Measurements from ENCODE around the gene IRF9.

DNA sequence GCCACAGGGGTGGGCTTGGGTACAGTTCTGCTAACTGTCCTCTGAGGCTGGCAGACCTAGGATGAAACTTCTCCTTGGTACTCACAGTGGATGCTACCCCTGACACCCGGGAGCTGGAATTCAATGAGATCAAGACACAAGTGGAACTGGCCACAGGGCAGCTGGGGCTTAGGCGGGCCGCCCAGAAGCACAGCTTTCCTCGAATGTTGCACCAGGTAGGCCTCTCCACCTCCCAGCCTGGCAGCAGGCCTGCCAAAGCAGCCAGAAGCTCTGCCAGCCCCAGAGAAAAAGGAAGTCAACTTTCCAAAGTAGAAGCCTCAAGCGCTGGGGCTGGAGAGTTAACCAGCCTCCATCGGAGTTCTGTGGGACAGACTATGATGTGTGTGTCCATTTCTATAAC, 43.9 kb upstream of the IRF9 start:
- TF ChIP-seq, protein P1, sequence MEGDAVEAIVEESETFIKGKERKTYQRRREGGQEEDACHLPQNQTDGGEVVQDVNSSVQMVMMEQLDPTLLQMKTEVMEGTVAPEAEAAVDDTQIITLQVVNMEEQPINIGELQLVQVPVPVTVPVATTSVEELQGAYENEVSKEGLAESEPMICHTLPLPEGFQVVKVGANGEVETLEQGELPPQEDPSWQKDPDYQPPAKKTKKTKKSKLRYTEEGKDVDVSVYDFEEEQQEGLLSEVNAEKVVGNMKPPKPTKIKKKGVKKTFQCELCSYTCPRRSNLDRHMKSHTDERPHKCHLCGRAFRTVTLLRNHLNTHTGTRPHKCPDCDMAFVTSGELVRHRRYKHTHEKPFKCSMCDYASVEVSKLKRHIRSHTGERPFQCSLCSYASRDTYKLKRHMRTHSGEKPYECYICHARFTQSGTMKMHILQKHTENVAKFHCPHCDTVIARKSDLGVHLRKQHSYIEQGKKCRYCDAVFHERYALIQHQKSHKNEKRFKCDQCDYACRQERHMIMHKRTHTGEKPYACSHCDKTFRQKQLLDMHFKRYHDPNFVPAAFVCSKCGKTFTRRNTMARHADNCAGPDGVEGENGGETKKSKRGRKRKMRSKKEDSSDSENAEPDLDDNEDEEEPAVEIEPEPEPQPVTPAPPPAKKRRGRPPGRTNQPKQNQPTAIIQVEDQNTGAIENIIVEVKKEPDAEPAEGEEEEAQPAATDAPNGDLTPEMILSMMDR (IDR thresholded peaks at IDR 0.05 in 8 of 11, conservative IDR thresholded peaks at IDR 0.05 in 3 of 11) = no peak
- TF ChIP-seq POLR2A (IDR thresholded peaks at IDR 0.05) (no peak), POLR2AphosphoS5 (IDR thresholded peaks at IDR 0.05) (no peak)

Measured in spleen (tissue), 7 donors.